Measurements from ENCODE around the gene IFIT3.

Gene IFIT3

GRCh38 chr10:89327803-89328441 lies at the start of gene IFIT3:
IFIT3 (plus strand) TSS chr10:89327997; CDS start chr10:89328074, 77 bp downstream.
- peak within 1 kb of the TSS; percentile 62 for H3K4me3 ChIP-seq (ENCODE audit: low read length, poor library complexity, severe bottlenecking)
- H2AFZ ChIP-seq (ENCODE audit: low read length) = peak within 1 kb of the TSS; percentile 58
- no peaks in the 10 kb centered on the region for H3K9me2 ChIP-seq (replicated peaks; ENCODE audit: low read depth, low read length)
- no peaks in the 10 kb centered on the region for H4K20me1 ChIP-seq (ENCODE audit: insufficient read depth, low read length, poor library complexity, severe bottlenecking)
- no peaks in the 10 kb centered on the region for H3K27me3 ChIP-seq (ENCODE audit: insufficient read depth, low read length, poor library complexity, severe bottlenecking)
- no peaks in the 10 kb centered on the region for H3K36me3 ChIP-seq (ENCODE audit: insufficient read depth, low read length)
- H3K9ac ChIP-seq (ENCODE audit: low read depth, low read length, poor library complexity, severe bottlenecking) = peak within 1 kb of the TSS; percentile 42
- H3K79me2 ChIP-seq (ENCODE audit: insufficient read depth, low read length) = no peaks in the 10 kb centered on the region
- no peaks in the 10 kb centered on the region for H3F3A ChIP-seq (ENCODE audit: low read depth)
- H3K9me3 ChIP-seq (ENCODE audit: insufficient read depth, low read depth, low read length) = no peaks in the 10 kb centered on the region
- H3K4me2 ChIP-seq (ENCODE audit: low read depth, low read length, poor library complexity, severe bottlenecking) = peak within 1 kb of the TSS; percentile 62
- TF ChIP-seq CTCF (conservative IDR thresholded peaks at IDR 0.05; ENCODE audit: low read length) (no peak), EZH2phosphoT487 (IDR thresholded peaks at IDR 0.05; ENCODE audit: borderline replicate concordance) (no peak)
- peaks cover 37% of the 10 kb centered on the region for H3K4me1 ChIP-seq (ENCODE audit: insufficient read depth, low read length, poor library complexity, severe bottlenecking)

- H3F3A ChIP-seq (ENCODE audit: low read depth) = no peaks in the 10 kb centered on the region; the same call in 1 of the 2 replicates
- no peaks in the 10 kb centered on the region for H3K9me3 ChIP-seq (ENCODE audit: insufficient read depth, low read depth, low read length)
- H3K27me3 ChIP-seq (ENCODE audit: insufficient read depth, low read length, poor library complexity, severe bottlenecking) = no peaks in the 10 kb centered on the region
- H3K4me3 ChIP-seq (ENCODE audit: low read length, poor library complexity, severe bottlenecking) = no peak overlapping the region
- H3K9me2 ChIP-seq (replicated peaks; ENCODE audit: low read depth, low read length) = no peaks in the 10 kb centered on the region
- H3K79me2 ChIP-seq (ENCODE audit: insufficient read depth, low read length) = no peaks in the 10 kb centered on the region
- TF ChIP-seq EZH2phosphoT487 (IDR thresholded peaks at IDR 0.05; ENCODE audit: borderline replicate concordance) = no peak
- TF ChIP-seq CTCF (conservative IDR thresholded peaks at IDR 0.05; ENCODE audit: low read length) = no peak
- no peak overlapping the region for H2AFZ ChIP-seq (ENCODE audit: low read length)
- H3K36me3 ChIP-seq (ENCODE audit: insufficient read depth, low read length) = no peaks in the 10 kb centered on the region
- H3K4me1 ChIP-seq (ENCODE audit: insufficient read depth, low read length, poor library complexity, severe bottlenecking) = no peaks in the 10 kb centered on the region
- H3K9ac ChIP-seq (ENCODE audit: low read depth, low read length, poor library complexity, severe bottlenecking) = no peak overlapping the region
- H3K4me2 ChIP-seq (ENCODE audit: low read depth, low read length, poor library complexity, severe bottlenecking) = no peak overlapping the region
- H4K20me1 ChIP-seq (ENCODE audit: insufficient read depth, low read length, poor library complexity, severe bottlenecking) = no peaks in the 10 kb centered on the region
These were observed 49.7 kb upstream of the IFIT3 start for GRCh38 chr10:89278034-89278535.

GRCh38 chr10:89278900-89279392 lies 48.9 kb upstream of the IFIT3 start:
- no peaks in the 10 kb centered on the region for H4K20me1 ChIP-seq (ENCODE audit: insufficient read depth, low read length, poor library complexity, severe bottlenecking)
- H3K4me1 ChIP-seq (ENCODE audit: insufficient read depth, low read length, poor library complexity, severe bottlenecking) = no peaks in the 10 kb centered on the region
- H3K4me2 ChIP-seq (ENCODE audit: low read depth, low read length, poor library complexity, severe bottlenecking) = no peak overlapping the region
- no peaks in the 10 kb centered on the region for H3K27me3 ChIP-seq (ENCODE audit: insufficient read depth, low read length, poor library complexity, severe bottlenecking)
- H3K9me2 ChIP-seq (replicated peaks; ENCODE audit: low read depth, low read length) = no peaks in the 10 kb centered on the region
- no peak overlapping the region for H3K9ac ChIP-seq (ENCODE audit: low read depth, low read length, poor library complexity, severe bottlenecking)
- no peak overlapping the region for H2AFZ ChIP-seq (ENCODE audit: low read length)
- H3K36me3 ChIP-seq (ENCODE audit: insufficient read depth, low read length) = no peaks in the 10 kb centered on the region
- TF ChIP-seq CTCF (conservative IDR thresholded peaks at IDR 0.05; ENCODE audit: low read length) (no peak), EZH2phosphoT487 (IDR thresholded peaks at IDR 0.05; ENCODE audit: borderline replicate concordance) (no peak)
- H3K79me2 ChIP-seq (ENCODE audit: insufficient read depth, low read length) = no peaks in the 10 kb centered on the region
- no peaks in the 10 kb centered on the region; the same call in 1 of the 2 replicates for H3F3A ChIP-seq (ENCODE audit: low read depth)
- H3K4me3 ChIP-seq (ENCODE audit: low read length, poor library complexity, severe bottlenecking) = no peak overlapping the region
- H3K9me3 ChIP-seq (ENCODE audit: insufficient read depth, low read depth, low read length) = no peaks in the 10 kb centered on the region

All from Loucy (cell line).